Esophagus squamous epithelium (tissue), 4 donors: ENCODE measurements around the gene FOXP4.

ENCODE experiments used
- CTCF ChIP-seq, 6 experiments: fragments of 450-650 bp in 4 of 6; fragments of 200-600 bp in 2 of 6; sonication (generic) in 2 of 6; IDR thresholded peaks; one replicate each; pipeline ENCODE4 v1.5.1; 2016 to 2019; ENCODE audit warnings: antibody characterized with exemption in 6 of 6, mild to moderate bottlenecking in 4 of 6, moderate library complexity in 4 of 6
- POLR2A ChIP-seq, 4 donors: fragments of 450-650 bp; IDR thresholded peaks; one replicate each; pipeline ENCODE4 v1.6.1; 2017; ENCODE audit warnings: antibody characterized with exemption in 4 of 4, mild to moderate bottlenecking in 4 of 4, moderate library complexity in 3 of 4

DNA sequence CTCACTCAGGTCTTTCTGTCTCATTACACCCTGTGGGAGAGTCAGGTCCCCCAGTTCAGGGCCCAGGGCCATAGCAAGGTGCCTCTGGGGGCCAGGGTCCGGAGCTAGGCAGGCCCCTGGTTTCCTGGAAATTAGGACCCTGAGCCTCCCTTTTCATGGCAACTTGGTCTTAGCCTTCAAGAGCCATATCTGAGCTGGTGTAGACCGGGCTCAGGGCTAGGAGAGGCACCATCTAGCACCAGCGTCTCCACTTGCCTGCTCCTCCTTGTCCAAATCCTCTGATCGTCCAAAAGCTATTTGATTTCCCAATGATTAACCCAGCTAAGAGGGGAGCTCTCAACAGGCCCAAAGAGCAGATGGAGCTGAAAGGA, 97.7 kb downstream of the FOXP4 start:
- TF ChIP-seq CTCF (IDR thresholded peaks at IDR 0.05) (no peak), POLR2A (IDR thresholded peaks at IDR 0.05) (no peak)
